Thymus (tissue), 11 donors: Measurements from ENCODE around the gene FABP1. TPM values are rescaled to one million over a fixed set of nuclear protein-coding genes. Genes with fewer than 3 reads are reported as not detected.

ENCODE experiments used
- DNase-seq, 9 donors: peaks; one replicate each; pipeline ENCODE4 v3.0.0-alpha.2; 2013; ENCODE audit warnings: low spot score in 9 of 9, low read depth in 6 of 9, missing footprints in 1 of 9
- H3K27ac ChIP-seq, 2 donors: one replicate each; pipeline ENCODE4 v1.5.1; 2013; ENCODE audit warnings: control low read depth in 1 of 2, low read depth in 1 of 2, low read length in 1 of 2, mild to moderate bottlenecking in 1 of 2, moderate library complexity in 1 of 2
- H3K27me3 ChIP-seq, 2 donors: one replicate each; pipeline ENCODE4 v1.5.1; 2013; ENCODE audit warnings: low read length in 1 of 2; ENCODE audit not compliant: control insufficient read depth in 2 of 2, insufficient read depth in 1 of 2
- H3K36me3 ChIP-seq, 2 donors: one replicate each; pipeline ENCODE4 v1.5.1; 2013; ENCODE audit warnings: low read length in 1 of 2, mild to moderate bottlenecking in 1 of 2, moderate library complexity in 1 of 2; ENCODE audit not compliant: control insufficient read depth in 2 of 2, insufficient read depth in 2 of 2
- H3K4me1 ChIP-seq, 2 donors: one replicate each; pipeline ENCODE4 v1.5.1; 2013; ENCODE audit warnings: low read length in 2 of 2; ENCODE audit not compliant: control insufficient read depth in 2 of 2, insufficient read depth in 2 of 2
- H3K4me3 ChIP-seq, 2 donors: one replicate each; pipeline ENCODE4 v1.5.1; 2013; ENCODE audit warnings: low read length in 2 of 2, control low read depth in 1 of 2, mild to moderate bottlenecking in 1 of 2
- H3K9me3 ChIP-seq, 2 donors: one replicate each; pipeline ENCODE4 v1.5.1; 2013; ENCODE audit warnings: low read length in 1 of 2, mild to moderate bottlenecking in 1 of 2; ENCODE audit not compliant: control insufficient read depth in 2 of 2, insufficient read depth in 1 of 2
- WGBS: extraction: QIAGEN DNeasy Blood & Tissue Kit; methylation state at CpG from one replicate; pipeline ENCODE4 v1.1.7; 2013; 5-methylcytosine and 5-hydroxymethylcytosine counted together
- polyA plus RNA-seq: library from polyadenylated mRNA; stranded (reverse); fragments of 200-250 nt; gene quantifications from one replicate; pipeline ENCODE4 v1.2.3, GENCODE V29; 2013
- total RNA-seq: library from RNA; stranded (reverse); fragments of 120-200 nt; gene quantifications from one replicate; pipeline ENCODE4 v1.2.4, GENCODE V29; 2013
- donor health status: healthy.

Gene FABP1
- total and polyA plus RNA-seq, 2 donors, result 0.24 to 1.4 TPM

GRCh38 chr2:88144271-88144670 lies 16.4 kb upstream of the FABP1 start:
- Histone ChIP-seq H3K4me1 (no peaks in the 10 kb centered on the region), H3K9me3 (peaks cover 0 to 9% of the 10 kb centered on the region in 2 donors), H3K36me3 (no peaks in the 10 kb centered on the region), H3K27me3 (no peaks in the 10 kb centered on the region), H3K4me3 (no peak overlapping the region), H3K27ac (no peak overlapping the region)
- WGBS, result 90% methylated on average over 1 of the region's 1 CpG
- no peak for DNase-seq

GRCh38 chr2:88141952-88142351 lies 14.1 kb upstream of the FABP1 start:
- 98% methylated on average over 2 of the region's 2 CpGs for WGBS
- DNase-seq, result no peak
- Histone ChIP-seq H3K27me3 (no peaks in the 10 kb centered on the region), H3K27ac (no peak overlapping the region), H3K4me1 (no peaks in the 10 kb centered on the region), H3K4me3 (no peak overlapping the region), H3K36me3 (no peaks in the 10 kb centered on the region), H3K9me3 (no peaks in the 10 kb centered on the region)

- Histone ChIP-seq H3K36me3 (no peaks in the 10 kb centered on the region), H3K4me1 (no peaks in the 10 kb centered on the region), H3K9me3 (no peaks in the 10 kb centered on the region), H3K27ac (no peak overlapping the region), H3K4me3 (no peak overlapping the region), H3K27me3 (peaks cover 0 to 2% of the 10 kb centered on the region in 2 donors)
- no peak for DNase-seq
- WGBS, result 92% methylated on average over 6 of the region's 6 CpGs
Observed at GRCh38 chr2:88139804-88140203, 11.9 kb upstream of the FABP1 start.

- H3K27me3 ChIP-seq, result peaks cover 0 to 2% of the 10 kb centered on the region in 2 donors
- no peak overlapping the region for H3K27ac ChIP-seq
- no peak for DNase-seq
- H3K4me3 ChIP-seq, result no peak overlapping the region
- H3K36me3 ChIP-seq, result no peaks in the 10 kb centered on the region
- 93% methylated on average over 2 of the region's 2 CpGs for WGBS
- H3K4me1 ChIP-seq, result no peaks in the 10 kb centered on the region
- H3K9me3 ChIP-seq, result no peaks in the 10 kb centered on the region
Observed at GRCh38 chr2:88139203-88139702, 11.4 kb upstream of the FABP1 start.

GRCh38 chr2:88137833-88138232 lies 10.0 kb upstream of the FABP1 start:
- Histone ChIP-seq H3K4me1 (no peaks in the 10 kb centered on the region), H3K27ac (no peak overlapping the region), H3K4me3 (no peak overlapping the region), H3K27me3 (peaks cover 0 to 2% of the 10 kb centered on the region in 2 donors), H3K36me3 (no peaks in the 10 kb centered on the region), H3K9me3 (no peaks in the 10 kb centered on the region)
- 99% methylated on average over 4 of the region's 4 CpGs for WGBS
- no peak for DNase-seq

GRCh38 chr2:88136817-88137216 lies 9.0 kb upstream of the FABP1 start:
- no peaks in the 10 kb centered on the region for H3K36me3 ChIP-seq
- no peak overlapping the region for H3K27ac ChIP-seq
- WGBS, result 93% methylated on average over 4 of the region's 4 CpGs
- no peaks in the 10 kb centered on the region for H3K4me1 ChIP-seq
- peaks cover 0 to 2% of the 10 kb centered on the region in 2 donors for H3K27me3 ChIP-seq
- no peak for DNase-seq
- no peaks in the 10 kb centered on the region for H3K9me3 ChIP-seq
- no peak overlapping the region for H3K4me3 ChIP-seq

GRCh38 chr2:88133875-88134274 lies 6.0 kb upstream of the FABP1 start:
- Histone ChIP-seq H3K27me3 (peaks cover 0 to 2% of the 10 kb centered on the region in 2 donors), H3K4me3 (no peak overlapping the region), H3K4me1 (no peaks in the 10 kb centered on the region), H3K27ac (no peak overlapping the region), H3K36me3 (no peaks in the 10 kb centered on the region), H3K9me3 (no peaks in the 10 kb centered on the region)
- no peak for DNase-seq
- 93% methylated on average over 3 of the region's 3 CpGs for WGBS

GRCh38 chr2:88131999-88132368 lies 4.1 kb upstream of the FABP1 start:
- Histone ChIP-seq H3K4me3 (no peak overlapping the region), H3K27ac (no peak overlapping the region), H3K9me3 (no peaks in the 10 kb centered on the region), H3K27me3 (peaks cover 0 to 2% of the 10 kb centered on the region in 2 donors), H3K36me3 (no peaks in the 10 kb centered on the region), H3K4me1 (no peaks in the 10 kb centered on the region)
- 97% methylated on average over 3 of the region's 3 CpGs for WGBS
- DNase-seq, result no peak

GRCh38 chr2:88131201-88131998 lies 3.5 kb upstream of the FABP1 start:
- H3K9me3 ChIP-seq, result no peaks in the 10 kb centered on the region
- H3K27me3 ChIP-seq, result peaks cover 0 to 2% of the 10 kb centered on the region in 2 donors
- 94% methylated on average over 9 of the region's 9 CpGs for WGBS
- no peak overlapping the region for H3K27ac ChIP-seq
- no peaks in the 10 kb centered on the region for H3K4me1 ChIP-seq
- no peak overlapping the region for H3K4me3 ChIP-seq
- no peak for DNase-seq
- H3K36me3 ChIP-seq, result no peaks in the 10 kb centered on the region
